HepG2 (cell line): ENCODE data around the gene PCNX1. TPM values are rescaled to one million over a fixed set of nuclear protein-coding genes. Genes with fewer than 3 reads are reported as not detected.

Source experiments
- ARID4A ChIP-seq: sonication (generic); formaldehyde crosslinking; IDR thresholded peaks from 2 replicates; pipeline ENCODE4 v1.5.0; 2020; ENCODE audit warnings: mild to moderate bottlenecking, missing genetic modification reagents, borderline replicate concordance
- ATF4 ChIP-seq, 2 experiments: fragments of 450-650 bp in 1 of 2; sonication (generic) in 1 of 2; formaldehyde crosslinking; IDR thresholded peaks; 2 replicates each; pipeline versions ENCODE4 v1.5.0 to v1.8.0; 2020 to 2022; ENCODE audit warnings: mild to moderate bottlenecking in 1 of 2, missing genetic modification reagents in 1 of 2
- E2F1 ChIP-seq: sonication (generic); formaldehyde crosslinking; IDR thresholded peaks from 2 replicates; pipeline ENCODE4 v1.5.0; 2020; ENCODE audit warnings: missing genetic modification reagents
- FOXA1 ChIP-seq, 2 experiments: fragments of 450-650 bp in 1 of 2; sonication (generic) in 1 of 2; formaldehyde crosslinking in 1 of 2; IDR thresholded peaks; 2 replicates each; pipeline versions ENCODE4 v1.4.0 to v1.6.1; 2016 to 2020; ENCODE audit warnings: missing genetic modification reagents in 1 of 2
- JUND ChIP-seq: sonication (generic); formaldehyde crosslinking; IDR thresholded peaks from 2 replicates; pipeline ENCODE4 v1.8.0; 2022; ENCODE audit warnings: mild to moderate bottlenecking, missing genetic modification reagents
- NR2F2 ChIP-seq: IDR thresholded peaks from 2 replicates; pipeline ENCODE4 v1.6.1; 2012; ENCODE audit warnings: low read depth, inconsistent platforms, borderline replicate concordance
- PRDM15 ChIP-seq: sonication (generic); formaldehyde crosslinking; IDR thresholded peaks from 2 replicates; pipeline ENCODE4 v1.4.0; 2020; ENCODE audit warnings: missing genetic modification reagents
- SMYD3 ChIP-seq: sonication (generic); formaldehyde crosslinking; IDR thresholded peaks from 2 replicates; pipeline ENCODE4 v1.8.1; 2023; ENCODE audit warnings: mild to moderate bottlenecking, missing genetic modification reagents
- SNAPC5 ChIP-seq: sonication (generic); formaldehyde crosslinking; IDR thresholded peaks from 2 replicates; pipeline ENCODE4 v1.8.1; 2023; ENCODE audit warnings: mild to moderate bottlenecking, missing genetic modification reagents, borderline replicate concordance
- U2AF2 ChIP-seq: fragments of 200-400 bp; formaldehyde crosslinking; IDR thresholded peaks from 2 replicates; pipeline ENCODE4 v1.6.1; 2017; ENCODE audit warnings: low read depth, mild to moderate bottlenecking, low read length
- ZNF430 ChIP-seq: sonication (generic); formaldehyde crosslinking; IDR thresholded peaks from 2 replicates; pipeline ENCODE4 v1.9.0; 2021; ENCODE audit warnings: mild to moderate bottlenecking, missing genetic modification reagents
- polyA plus RNA-seq, 8 experiments: library from polyadenylated mRNA; depleted of rRNA in 3 of 8; stranded (reverse) in 7 of 8; unstranded in 1 of 8; fragments of >200 nt; fragmentation: Illumina TruSeq in 4 of 8; extraction: Trizol in 4 of 8; gene quantifications; 2 replicates each; pipeline versions ENCODE4 v1.2.1 to v1.2.3, GENCODE V29; 2011 to 2016; ENCODE audit warnings: low read depth in 4 of 8, missing spikeins in 1 of 8, mixed read lengths in 1 of 8; ENCODE audit not compliant: insufficient read depth in 1 of 8
- total RNA-seq, 5 experiments: library from RNA; depleted of rRNA; stranded (reverse); fragments of >200 nt; fragmentation: Illumina TruSeq; extraction: Trizol; gene quantifications; 2 replicates each; pipeline ENCODE4 v1.2.3, GENCODE V29; 2016; ENCODE audit warnings: low read depth in 1 of 5

The PCNX1 gene
- total and polyA plus RNA-seq, 2 of the 13 experiments (the other 11 are each of a cell fraction or from before 2014, with no cell fraction given) = 24.9 to 30.3 TPM

GRCh38 chr14:70907176-70907995 lies at the start of gene PCNX1 (continued):
- TF ChIP-seq U2AF2 (no peak), NR2F2 (no peak), FOXA1 (IDR thresholded peaks at IDR 0.05) (no peak), FOXA1 (CRISPR knock-in tag; IDR thresholded peaks at IDR 0.05) (0 out of 2 replicates have a peak, but pooled peaks have one; percentile 2), E2F1 (CRISPR knock-in tag) (no peak), JUND (CRISPR knock-in tag) (no peak), ZNF430 (CRISPR knock-in tag) (0 out of 2 replicates have a peak, but pooled peaks have one; percentile 59), ATF4 (CRISPR knock-in tag; IDR thresholded peaks at IDR 0.05) (0 out of 4 replicates have a peak, but pooled peaks of 1 of the 2 experiments have one; percentile 32), SMYD3 (no peak), PRDM15 (no peak), ARID4A (peak; percentile 48; the same call in 1 of the 2 replicates), SNAPC5 (no peak)
